Myometrial cell (primary cell): ENCODE measurements around the gene CYGB. TPM values are rescaled to one million over a fixed set of nuclear protein-coding genes. Genes with fewer than 3 reads are reported as not detected.

Source experiments
- total RNA-seq: library from RNA; depleted of rRNA; stranded (reverse); fragments of >200 nt; gene quantifications from 2 replicates; pipeline ENCODE4 v1.2.3, GENCODE V29; 2015

CYGB gene
- 13.1 and 18.7 TPM in 2 replicates for total RNA-seq

DNA sequence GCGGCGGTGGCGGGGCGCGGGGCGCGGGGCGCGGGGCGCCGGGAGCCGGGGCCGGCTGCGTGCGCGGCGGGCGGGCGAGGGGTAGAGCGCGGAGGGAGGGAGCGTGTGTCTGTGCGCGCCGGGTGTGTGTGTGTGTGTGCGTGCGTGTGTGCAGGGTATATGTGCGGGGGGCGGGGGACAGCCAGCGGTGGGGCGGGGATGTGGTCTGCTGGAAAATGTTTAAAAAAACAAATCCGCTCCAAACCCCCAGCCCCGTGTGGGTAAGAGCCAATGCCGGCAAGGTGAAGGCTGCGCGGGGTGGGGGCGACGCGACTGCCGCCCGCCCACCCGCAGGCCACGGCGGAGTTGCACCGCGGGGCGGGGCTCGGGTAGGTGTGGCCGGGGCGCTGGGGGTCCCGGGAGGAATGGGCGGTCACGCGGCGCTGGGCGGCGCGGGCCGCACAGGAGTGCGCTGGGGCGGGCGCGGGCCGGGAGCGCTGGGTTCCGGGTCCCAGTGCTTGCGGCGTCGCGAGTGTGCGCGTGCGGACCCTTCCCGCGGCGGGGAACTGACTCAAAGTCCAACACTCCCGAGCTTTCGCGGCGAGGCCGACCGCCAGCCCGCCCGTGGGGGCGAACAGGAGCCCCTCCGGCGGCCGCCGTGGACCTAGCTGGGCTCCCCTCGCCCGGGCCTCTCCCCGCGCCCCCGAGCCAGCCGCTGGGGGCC, at the start of gene CYGB:
Gene CYGB, minus strand, starts transcription at position 132 of the 703 bp plus-strand sequence. CDS start 167 bp downstream, outside the sequence.

DNA sequence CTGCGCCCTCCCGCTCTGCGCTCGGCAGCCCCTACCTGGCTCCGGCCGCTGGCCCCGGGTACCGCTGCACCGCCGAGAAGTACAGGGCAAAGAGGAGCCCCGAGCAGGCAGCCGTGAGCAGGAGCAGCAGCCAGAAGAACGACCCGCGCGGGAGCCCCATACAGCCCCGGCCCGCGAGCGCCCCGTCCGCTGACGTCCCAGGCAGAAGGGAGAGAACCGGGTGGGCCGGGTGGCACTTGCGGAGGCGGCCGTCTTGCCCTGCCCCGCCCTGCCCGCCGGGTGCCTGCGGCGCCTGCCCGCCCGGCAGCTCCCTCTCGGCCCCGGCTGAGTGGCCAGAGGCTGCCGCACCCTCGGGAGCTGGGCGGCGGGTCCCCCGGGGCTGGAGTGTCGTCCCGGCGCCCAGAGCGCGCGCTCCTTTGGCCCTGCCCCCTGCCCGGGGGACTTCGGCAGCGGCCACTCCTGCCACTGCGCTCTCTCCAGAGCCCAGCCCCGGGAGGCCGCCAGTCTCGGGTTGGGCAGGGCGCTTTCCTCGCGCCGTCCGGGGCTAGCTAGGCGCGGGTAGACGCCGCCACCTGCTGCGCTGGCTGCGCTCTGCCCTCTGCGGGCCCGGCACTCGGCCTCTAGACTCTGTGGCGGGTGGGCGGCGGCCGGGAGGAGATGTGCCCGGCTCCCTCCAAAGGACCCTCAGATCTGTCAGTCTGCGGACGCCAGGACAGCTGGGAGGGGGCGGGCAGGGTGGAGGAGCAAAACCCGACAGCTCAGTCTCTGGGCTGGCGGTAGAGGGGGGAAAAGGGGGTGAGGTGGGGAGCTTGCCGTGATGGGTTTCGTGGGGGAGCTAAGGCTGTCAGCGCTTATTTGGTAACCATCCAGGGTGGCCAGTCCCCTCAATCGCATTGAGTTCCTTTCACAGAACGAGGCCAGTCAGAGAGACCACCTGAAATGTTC, 48.4 kb upstream of the CYGB start, which contains the start of gene ST6GALNAC2:
Gene ST6GALNAC2, minus strand, starts transcription at position 212 of the 945 bp plus-strand sequence. Its CDS starts 52 bp downstream, at position 160.

DNA sequence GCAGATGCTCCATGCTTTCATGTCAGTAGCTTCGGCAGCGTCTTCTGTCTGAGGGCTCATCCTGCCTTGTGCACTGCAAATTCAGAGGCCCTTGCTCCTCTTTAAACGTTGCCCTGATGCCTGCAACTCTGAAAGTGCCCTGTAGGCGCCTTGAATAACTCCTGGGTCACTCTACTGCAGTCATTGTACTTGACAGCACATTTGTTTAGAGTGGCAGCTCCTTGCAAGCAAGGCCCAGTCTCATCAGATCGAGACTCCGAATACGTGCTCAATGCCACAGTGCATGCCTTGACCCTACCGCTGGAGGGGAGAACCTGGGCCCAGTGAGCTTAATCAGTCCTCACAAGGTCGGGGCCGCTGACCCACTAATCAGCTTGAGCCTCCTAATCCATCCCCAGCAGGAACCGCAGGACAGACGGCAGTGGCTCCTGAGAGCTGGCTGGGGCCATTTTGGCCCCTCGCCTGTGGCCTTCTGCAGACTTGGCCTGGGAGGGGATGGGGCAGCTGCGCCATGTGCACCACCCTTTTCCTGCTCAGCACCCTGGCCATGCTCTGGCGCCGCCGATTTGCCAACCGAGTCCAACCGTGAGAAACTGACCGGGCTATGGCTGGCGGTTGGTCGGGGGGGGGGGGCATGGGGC, 2.2 kb upstream of the CYGB start, which contains the start of gene PRCD:
Gene PRCD, plus strand, starts transcription at position 414 of the 641 bp plus-strand sequence. Its CDS starts 98 bp downstream, at position 512.

DNA sequence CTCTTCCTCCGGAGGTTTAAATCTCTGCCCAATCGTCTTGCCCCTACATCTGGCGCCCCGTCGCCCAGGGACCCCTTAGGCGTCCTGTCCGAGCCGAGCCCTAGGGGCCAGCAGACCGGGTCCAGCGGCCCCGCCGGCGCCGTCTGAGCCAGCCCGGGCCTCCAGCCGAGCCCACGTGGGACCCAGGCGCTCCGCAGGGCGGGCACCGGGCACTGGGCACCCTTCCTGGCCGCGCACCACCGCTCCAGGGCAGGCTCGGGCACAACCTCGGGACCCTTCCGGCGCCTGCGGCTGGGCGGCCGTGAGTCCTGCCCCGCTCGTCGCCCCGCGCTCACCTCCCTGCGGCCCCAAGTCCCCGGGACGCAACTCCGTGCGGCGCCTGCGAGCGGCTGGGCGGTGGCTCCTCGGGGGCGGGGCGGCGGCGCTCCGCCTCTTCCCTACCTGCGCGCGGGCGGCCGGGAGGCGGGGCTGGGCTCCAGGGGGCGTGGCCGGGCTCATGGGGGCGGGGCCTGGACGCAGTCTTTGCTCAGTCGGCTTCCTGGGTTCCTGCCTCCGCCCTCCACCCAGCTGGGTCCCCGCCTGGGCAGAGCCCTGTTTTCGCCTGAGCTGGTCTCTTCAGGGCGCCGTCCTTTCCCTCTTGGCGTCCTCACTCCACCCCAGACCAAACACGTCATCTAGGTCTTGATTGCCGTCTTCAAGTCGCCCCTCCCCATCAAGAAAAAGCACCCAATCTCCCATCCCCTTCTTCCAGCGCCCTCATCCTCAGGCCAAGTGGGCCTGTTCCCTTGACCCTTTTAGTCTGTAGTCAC, 36.3 kb downstream of the CYGB start, which contains the start of gene RHBDF2:
Gene RHBDF2, minus strand, starts transcription at position 406 of the 809 bp plus-strand sequence. CDS start 19,899 bp downstream, outside the sequence.

Other genes starting within 250 kb of the CYGB start
- 0.18 and 0.58 TPM in 2 replicates for gene QRICH2, start 229.4 kb downstream of the CYGB start, total RNA-seq
- 31.9 and 39.5 TPM in 2 replicates for gene PRPSAP1, start 183.8 kb downstream of the CYGB start, total RNA-seq
- gene SPHK1, start 153.1 kb downstream of the CYGB start, total RNA-seq: 20.9 and 34.3 TPM in 2 replicates
- gene UBE2O, start 84.6 kb downstream of the CYGB start, total RNA-seq: 9.2 and 11.7 TPM in 2 replicates
- not detected in 2 replicates for gene AANAT, start 70.1 kb downstream of the CYGB start, total RNA-seq
- 19.9 and 27.1 TPM in 2 replicates for gene RHBDF2, start 36.3 kb downstream of the CYGB start, total RNA-seq
- 0.71 TPM in 1 of 2 replicates, not detected in the other for gene PRCD, start 2.3 kb upstream of the CYGB start, total RNA-seq
- 1.7 and 4.6 TPM in 2 replicates for gene ST6GALNAC2, start 48.2 kb upstream of the CYGB start, total RNA-seq
- not detected in 2 replicates for gene ST6GALNAC1, start 106.0 kb upstream of the CYGB start, total RNA-seq
- gene MXRA7, start 173.3 kb upstream of the CYGB start, total RNA-seq: 191 and 221 TPM in 2 replicates
- 21.4 and 27.4 TPM in 2 replicates for gene JMJD6, start 188.9 kb upstream of the CYGB start, total RNA-seq
- gene METTL23, start 189.1 kb upstream of the CYGB start, total RNA-seq: 27.8 and 30.3 TPM in 2 replicates
- 163 and 192 TPM in 2 replicates for gene SRSF2, start 199.6 kb upstream of the CYGB start, total RNA-seq
- gene MFSD11, start 200.4 kb upstream of the CYGB start, total RNA-seq: 20.7 and 25.7 TPM in 2 replicates